Activated naive CD8-positive, alpha-beta T cell treated with anti-CD3 and anti-CD28 coated beads, Interleukin-2, amount 50 U/mL, for 24 hours (primary cell): ENCODE measurements around the gene PPHLN1.
"Not testable (repeated sequence)": the region's sequence is repeated elsewhere in the genome, so short reads cannot be mapped to it uniquely, and the experiment has no call there.

Source experiments
- ATAC-seq: fragments of 150-1000 bp; cut with Tn5 transposase; one replicate; pipeline ENCODE4 v1.10.0; 2021
- DNase-seq: peaks from one replicate; pipeline ENCODE4 v3.0.0; 2021
- H3K27ac Mint-ChIP-seq: one replicate; pipeline ENCODE4 v1.8.0; 2021; ENCODE audit warnings: mild to moderate bottlenecking, mixed read lengths
- H3K27me3 Mint-ChIP-seq: one replicate; pipeline ENCODE4 v1.8.0; 2021; ENCODE audit warnings: mixed read lengths
- H3K36me3 Mint-ChIP-seq: one replicate; pipeline ENCODE4 v1.8.0; 2021; ENCODE audit warnings: low read depth, mixed read lengths
- H3K4me1 Mint-ChIP-seq: one replicate; pipeline ENCODE4 v1.8.0; 2021; ENCODE audit warnings: mixed read lengths
- H3K4me3 Mint-ChIP-seq: one replicate; pipeline ENCODE4 v1.8.0; 2021; ENCODE audit warnings: mild to moderate bottlenecking, moderate library complexity, mixed read lengths
- H3K9me3 Mint-ChIP-seq: one replicate; pipeline ENCODE4 v1.8.0; 2021; ENCODE audit warnings: mixed read lengths

Gene PPHLN1

DNA sequence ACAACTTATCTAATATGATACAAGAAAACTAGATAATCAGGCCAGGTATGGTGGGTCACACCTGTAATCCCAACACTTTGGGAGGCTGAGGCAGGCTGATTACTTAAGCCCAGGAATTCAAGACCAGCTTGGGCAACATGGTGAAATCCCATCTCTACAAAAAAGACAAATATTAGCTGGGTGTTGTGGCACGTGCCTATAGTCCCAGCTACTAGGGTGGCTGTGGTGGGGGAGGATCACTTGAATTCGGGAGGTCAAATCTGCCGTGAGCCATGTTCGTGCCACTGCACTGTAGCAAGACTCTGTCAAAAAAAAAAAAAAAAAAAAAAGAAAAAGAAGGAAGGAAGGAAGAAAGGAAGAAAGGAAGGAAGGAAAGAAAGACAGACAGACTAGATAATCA, 27.1 kb upstream of the PPHLN1 start:
- Mint-ChIP-seq H3K4me1 (peaks cover 24% of the 10 kb centered on the region), H3K27me3 (no peaks in the 10 kb centered on the region), H3K27ac (peak overlapping the region; percentile 84), H3K9me3 (no peaks in the 10 kb centered on the region), H3K4me3 (no peak overlapping the region), H3K36me3 (no peaks in the 10 kb centered on the region)
- ATAC-seq = no peak
- no peak for DNase-seq

DNA sequence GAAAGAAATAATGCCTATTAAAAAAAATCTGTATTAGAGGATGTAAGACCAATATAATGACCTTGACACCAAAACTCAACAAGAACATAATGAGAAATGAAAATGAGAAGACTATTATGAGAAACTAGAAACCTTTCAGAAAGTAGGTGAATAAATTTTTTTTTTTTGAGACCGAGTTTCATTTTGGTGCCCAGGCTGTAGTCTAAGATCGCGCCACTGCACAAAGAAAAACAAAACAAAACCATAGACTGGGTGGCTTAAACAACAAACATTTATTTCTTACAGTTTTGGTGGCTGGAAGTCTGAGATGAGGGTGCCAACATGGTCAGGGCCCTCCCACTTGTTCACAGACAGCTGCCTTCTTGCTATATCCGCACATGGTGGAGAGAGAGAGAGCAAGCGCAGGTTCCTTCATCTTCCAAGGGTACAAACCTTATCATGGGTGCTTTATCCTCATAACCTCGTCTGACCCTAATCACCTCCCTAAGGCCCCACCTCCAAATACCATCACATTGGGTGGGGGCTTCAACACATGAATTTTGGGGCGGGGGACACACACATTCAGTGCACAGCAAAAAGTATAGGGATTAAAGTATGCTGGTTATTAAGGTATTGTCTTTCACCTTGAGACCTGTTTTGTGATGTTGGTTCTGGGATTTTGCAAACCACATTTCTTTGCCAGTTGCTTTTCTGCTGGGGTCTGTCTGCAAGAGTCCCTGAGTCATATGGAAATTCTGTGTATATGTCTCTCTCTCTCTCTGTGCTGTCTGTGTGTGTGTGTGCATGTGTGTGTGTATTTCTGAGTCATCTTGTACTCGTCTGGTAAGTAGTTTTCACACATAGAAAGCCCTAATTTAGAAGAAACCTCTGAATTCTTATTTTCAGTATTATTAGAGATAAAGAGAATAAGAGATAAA, 26.3 kb upstream of the PPHLN1 start:
- DNase-seq = peak; percentile 56
- ATAC-seq = peak; percentile 97
- H3K4me1 Mint-ChIP-seq = peaks cover 24% of the 10 kb centered on the region

DNA sequence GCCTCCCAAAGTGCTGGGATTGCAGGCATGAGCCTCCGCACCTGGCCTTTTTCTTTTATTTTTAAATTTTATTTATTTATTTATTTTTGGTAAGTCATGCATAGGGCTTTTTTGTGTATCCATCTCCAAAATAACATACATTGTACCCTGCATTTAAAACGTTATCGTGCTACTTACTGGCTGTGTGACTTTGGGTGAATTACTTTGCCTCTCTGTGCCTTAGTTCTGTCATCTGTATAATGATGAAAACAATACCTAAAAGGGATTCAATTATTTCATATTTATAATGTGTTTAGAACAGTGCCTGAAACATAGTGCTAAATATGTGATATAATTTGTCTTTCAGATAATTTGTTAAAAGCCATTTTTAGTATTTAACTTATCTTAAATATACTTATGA, 19.7 kb upstream of the PPHLN1 start:
- Mint-ChIP-seq H3K27ac (no peak overlapping the region), H3K27me3 (no peaks in the 10 kb centered on the region), H3K4me3 (no peak overlapping the region), H3K4me1 (no peaks in the 10 kb centered on the region), H3K9me3 (no peaks in the 10 kb centered on the region), H3K36me3 (no peaks in the 10 kb centered on the region)
- DNase-seq (no peak), ATAC-seq (no peak)

More for the DNA sequence above, 26.3 kb upstream of the PPHLN1 start:
- H3K27me3 Mint-ChIP-seq = no peaks in the 10 kb centered on the region
- peak overlapping the region; percentile 84 for H3K27ac Mint-ChIP-seq
- no peaks in the 10 kb centered on the region for H3K36me3 Mint-ChIP-seq
- H3K9me3 Mint-ChIP-seq = no peaks in the 10 kb centered on the region
- H3K4me3 Mint-ChIP-seq = peak overlapping the region; percentile 43

GRCh38 chr12:42308390-42308789, 17.6 kb upstream of the PPHLN1 start:
- H3K27ac Mint-ChIP-seq = no peak overlapping the region
- DNase-seq (no peak), ATAC-seq (no peak)
- H3K36me3 Mint-ChIP-seq = peaks cover 5% of the 10 kb centered on the region
- no peak overlapping the region for H3K4me3 Mint-ChIP-seq
- no peaks in the 10 kb centered on the region for H3K9me3 Mint-ChIP-seq
- no peaks in the 10 kb centered on the region for H3K27me3 Mint-ChIP-seq
- no peaks in the 10 kb centered on the region for H3K4me1 Mint-ChIP-seq

- H3K36me3 Mint-ChIP-seq = peaks cover 10% of the 10 kb centered on the region
- ATAC-seq = no peak
- H3K4me3 Mint-ChIP-seq = no peak overlapping the region
- no peak for DNase-seq
- no peak overlapping the region for H3K27ac Mint-ChIP-seq
- no peaks in the 10 kb centered on the region for H3K9me3 Mint-ChIP-seq
- H3K4me1 Mint-ChIP-seq = no peaks in the 10 kb centered on the region
- H3K27me3 Mint-ChIP-seq = no peaks in the 10 kb centered on the region
These were observed 16.0 kb upstream of the PPHLN1 start for GRCh38 chr12:42309996-42310395.

DNA sequence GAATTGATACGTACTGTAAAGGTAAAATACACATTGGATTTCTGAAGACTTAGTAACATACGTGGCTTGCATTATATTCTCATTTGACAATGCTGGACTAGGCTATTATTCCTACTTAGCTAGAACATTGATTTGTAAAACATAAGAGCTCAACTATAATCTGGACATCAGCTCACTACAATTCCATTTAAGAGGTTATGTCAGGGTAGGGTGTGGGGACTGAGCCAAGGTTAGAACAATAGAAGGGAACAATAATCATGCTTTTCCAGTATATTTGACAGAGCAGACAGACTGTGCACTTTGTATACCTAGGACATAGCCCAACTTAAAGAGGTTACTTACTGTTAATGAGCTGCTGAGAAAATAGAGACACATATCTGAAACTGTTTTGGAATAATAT, 10.9 kb upstream of the PPHLN1 start:
- H3K4me3 Mint-ChIP-seq = no peak overlapping the region
- no peaks in the 10 kb centered on the region for H3K27me3 Mint-ChIP-seq
- DNase-seq (no peak), ATAC-seq (no peak)
- H3K36me3 Mint-ChIP-seq = peaks cover 22% of the 10 kb centered on the region
- H3K9me3 Mint-ChIP-seq = no peaks in the 10 kb centered on the region
- H3K4me1 Mint-ChIP-seq = no peaks in the 10 kb centered on the region
- no peak overlapping the region for H3K27ac Mint-ChIP-seq

- DNase-seq = no peak
- H3K36me3 Mint-ChIP-seq = peaks cover 21% of the 10 kb centered on the region
- no peak overlapping the region for H3K4me3 Mint-ChIP-seq
- peaks cover 12% of the 10 kb centered on the region for H3K4me1 Mint-ChIP-seq
- ATAC-seq = no peak
- H3K27me3 Mint-ChIP-seq = no peaks in the 10 kb centered on the region
- no peak overlapping the region for H3K27ac Mint-ChIP-seq
- no peaks in the 10 kb centered on the region for H3K9me3 Mint-ChIP-seq
These were observed 5.2 kb upstream of the PPHLN1 start for GRCh38 chr12:42320796-42321195.

GRCh38 chr12:42322567-42322966, 3.4 kb upstream of the PPHLN1 start:
- Mint-ChIP-seq H3K27me3 (no peaks in the 10 kb centered on the region), H3K4me3 (no peak overlapping the region), H3K9me3 (no peaks in the 10 kb centered on the region), H3K27ac (no peak overlapping the region), H3K4me1 (peaks cover 20% of the 10 kb centered on the region), H3K36me3 (peaks cover 14% of the 10 kb centered on the region)
- DNase-seq (no peak), ATAC-seq (no peak)

GRCh38 chr12:42323856-42324255, 2.1 kb upstream of the PPHLN1 start:
- DNase-seq (no peak), ATAC-seq (no peak)
- Mint-ChIP-seq H3K36me3 (peaks cover 15% of the 10 kb centered on the region), H3K4me1 (peaks cover 33% of the 10 kb centered on the region), H3K9me3 (no peaks in the 10 kb centered on the region), H3K27me3 (no peaks in the 10 kb centered on the region), H3K27ac (no peak overlapping the region), H3K4me3 (no peak overlapping the region)

GRCh38 chr12:42325326-42325652, 678 bp upstream of the PPHLN1 start:
- peaks cover 15% of the 10 kb centered on the region for H3K36me3 Mint-ChIP-seq
- peak overlapping the region; percentile 94 for H3K27ac Mint-ChIP-seq
- H3K9me3 Mint-ChIP-seq = no peaks in the 10 kb centered on the region

GRCh38 chr12:42326541-42327226, 717 bp downstream of the PPHLN1 start:
- H3K27me3 Mint-ChIP-seq = no peaks in the 10 kb centered on the region
- peak overlapping the region; percentile 95 for H3K4me3 Mint-ChIP-seq
- no peaks in the 10 kb centered on the region for H3K9me3 Mint-ChIP-seq
- peak overlapping the region; percentile 94 for H3K27ac Mint-ChIP-seq
- ATAC-seq (peak; percentile 24), DNase-seq (peak; percentile 12)
- H3K36me3 Mint-ChIP-seq = peaks cover 6% of the 10 kb centered on the region
- peaks cover 53% of the 10 kb centered on the region for H3K4me1 Mint-ChIP-seq

More at GRCh38 chr12:42325326-42325652, 678 bp upstream of the PPHLN1 start:
- H3K4me1 Mint-ChIP-seq = peaks cover 42% of the 10 kb centered on the region
- no peaks in the 10 kb centered on the region for H3K27me3 Mint-ChIP-seq
- H3K4me3 Mint-ChIP-seq = peak overlapping the region; percentile 95
- DNase-seq (no peak), ATAC-seq (no peak)

DNA sequence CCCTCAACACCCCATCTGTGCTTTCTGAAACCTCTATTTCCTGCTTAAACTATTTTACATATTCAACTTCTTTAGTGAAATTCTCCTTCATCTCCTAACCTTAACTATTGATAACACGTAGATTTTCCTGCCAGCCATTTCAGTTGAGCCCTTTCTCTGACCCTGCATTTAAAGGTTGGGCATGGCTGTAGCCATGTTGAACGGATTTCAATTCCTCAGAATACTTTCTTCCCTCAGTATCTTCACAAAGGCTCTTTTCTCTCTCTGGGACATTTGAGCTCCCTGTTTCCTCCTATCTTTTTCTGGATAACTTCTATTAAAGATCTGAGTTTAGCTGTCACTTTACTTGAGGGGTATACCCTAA, 1.2 kb downstream of the PPHLN1 start:
- no peak for DNase-seq
- H3K36me3 Mint-ChIP-seq = peaks cover 5% of the 10 kb centered on the region
- no peaks in the 10 kb centered on the region for H3K9me3 Mint-ChIP-seq
- H3K4me1 Mint-ChIP-seq = peaks cover 58% of the 10 kb centered on the region
- peak overlapping the region; percentile 95 for H3K4me3 Mint-ChIP-seq
- peak overlapping the region; percentile 94 for H3K27ac Mint-ChIP-seq
- no peak for ATAC-seq
- H3K27me3 Mint-ChIP-seq = no peaks in the 10 kb centered on the region

DNA sequence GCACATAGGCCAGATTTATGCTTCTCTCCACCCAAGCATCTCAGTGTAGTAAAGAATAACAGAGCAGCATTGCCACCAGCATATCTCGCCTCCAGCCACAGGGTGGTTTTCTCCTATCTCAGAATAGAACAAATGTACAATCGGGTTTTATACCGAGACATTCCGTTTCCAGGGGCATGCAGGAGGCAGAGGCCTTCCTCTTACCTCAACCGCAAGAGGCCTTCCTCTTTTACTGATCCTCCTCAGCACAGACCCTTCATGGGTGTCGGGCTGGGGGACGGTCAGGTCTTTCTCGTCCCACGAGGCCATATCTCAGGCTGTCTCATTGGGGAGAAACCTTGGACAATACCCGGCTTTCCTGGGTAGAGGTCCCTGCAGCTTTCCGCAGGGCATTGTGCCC, 4.1 kb downstream of the PPHLN1 start:
- DNase-seq, ATAC-seq, H3K36me3 Mint-ChIP-seq, H3K27me3 Mint-ChIP-seq, H3K27ac Mint-ChIP-seq, H3K9me3 Mint-ChIP-seq: not testable (repeated sequence)
- peak overlapping the region; percentile 1 for H3K4me3 Mint-ChIP-seq
- peaks cover 71% of the 10 kb centered on the region for H3K4me1 Mint-ChIP-seq

DNA sequence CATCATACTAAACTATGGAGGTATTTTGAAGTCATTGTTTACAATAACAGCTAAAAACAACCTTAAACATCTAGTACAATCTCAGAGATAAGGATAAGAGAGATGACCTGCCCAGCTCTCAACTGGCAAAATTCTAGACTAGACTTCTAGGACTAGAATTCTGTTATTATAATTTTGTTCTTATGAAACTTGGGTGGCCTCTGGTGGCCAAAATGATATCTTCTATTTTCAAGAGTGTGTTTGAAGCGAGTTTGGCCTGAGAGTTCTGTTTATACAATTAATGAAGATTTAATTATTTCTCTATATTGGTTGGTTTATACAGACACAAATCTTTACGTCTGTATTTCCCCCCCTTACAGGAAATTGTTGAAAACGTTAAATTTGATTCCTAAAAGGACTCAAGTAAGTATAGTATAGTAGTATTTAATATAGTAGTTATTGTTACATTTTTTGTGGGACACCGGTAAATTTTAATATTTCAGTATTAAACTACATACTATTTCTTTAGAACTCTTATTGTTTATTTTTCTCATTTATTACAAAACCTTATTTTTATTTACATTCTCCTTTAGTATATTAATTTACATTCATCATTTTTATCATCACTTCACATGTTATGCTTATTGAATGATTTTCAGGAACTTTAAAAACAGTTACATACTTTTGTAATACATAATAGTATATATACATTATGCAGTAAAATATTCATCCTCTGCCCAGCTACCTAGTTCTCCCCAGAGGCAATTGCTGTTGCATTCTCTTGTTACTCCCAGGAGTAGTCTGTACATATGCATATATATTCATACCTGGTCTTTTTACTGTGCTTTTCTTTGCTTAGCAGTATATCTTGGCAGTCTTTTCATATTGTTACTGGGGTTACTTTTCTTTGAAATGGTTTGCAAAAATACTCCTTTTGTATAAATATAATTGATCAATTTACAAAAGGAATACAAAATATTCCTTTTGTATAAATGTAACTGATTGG, 6.6 kb downstream of the PPHLN1 start:
- Mint-ChIP-seq H3K27me3 (no peaks in the 10 kb centered on the region), H3K9me3 (no peaks in the 10 kb centered on the region), H3K4me1 (peaks cover 61% of the 10 kb centered on the region), H3K4me3 (no peak overlapping the region), H3K36me3 (peaks cover 9% of the 10 kb centered on the region), H3K27ac (no peak overlapping the region)
- DNase-seq (peak; percentile 16), ATAC-seq (no peak)
